TTC549 (cell line): ENCODE results near the gene PRPH2.
"Not testable (repeated sequence)": the region's sequence is repeated elsewhere in the genome, so short reads cannot be mapped to it uniquely, and the experiment has no call there.

Experiments used
- FAIRE-seq: peaks from 2 replicates; lab custom pipeline; 2012; peaks lifted over from hg19 to GRCh38; lab: Jason Lieb, UNC

PRPH2 gene

DNA sequence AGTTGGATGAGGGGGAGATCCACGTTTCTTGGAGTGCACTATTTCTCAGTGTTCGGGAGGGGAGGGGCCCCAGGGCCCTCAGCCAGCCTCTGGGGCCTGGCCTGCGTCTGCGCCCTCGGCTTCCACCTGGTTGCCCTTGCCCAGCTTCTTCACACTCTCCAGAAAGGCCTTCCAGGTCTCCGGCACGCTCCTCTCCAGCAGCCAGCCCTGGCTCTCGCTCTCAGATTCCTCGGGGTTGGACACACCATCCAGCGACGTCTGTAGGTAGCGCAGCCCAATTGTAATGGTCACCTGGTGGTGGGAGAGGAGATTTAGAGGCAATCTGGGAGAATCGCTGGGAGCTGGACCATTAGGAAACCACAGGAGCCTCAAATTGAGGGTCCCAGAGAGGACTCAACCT is 24.2 kb downstream of the PRPH2 start:
- no peak for FAIRE-seq

DNA sequence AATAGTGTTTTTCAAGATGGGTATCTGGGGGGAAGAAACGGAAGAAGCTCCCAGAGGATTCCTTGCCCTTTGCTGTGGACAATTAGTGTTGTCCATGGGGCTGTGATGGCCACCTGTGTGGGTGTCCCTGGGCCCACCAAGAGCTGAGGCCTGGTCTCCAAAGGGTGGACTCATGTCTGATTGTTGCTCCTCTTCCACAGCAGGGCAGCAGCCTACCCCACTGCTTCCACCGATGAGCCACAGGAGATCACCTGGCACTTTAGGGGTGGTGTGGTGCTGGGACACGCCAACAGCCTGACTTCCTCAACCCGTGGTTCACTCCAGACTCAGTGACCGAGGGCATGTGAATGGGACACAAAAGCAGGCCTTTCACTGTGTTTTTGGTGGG is 25.1 kb downstream of the PRPH2 start:
- no peak for FAIRE-seq

DNA sequence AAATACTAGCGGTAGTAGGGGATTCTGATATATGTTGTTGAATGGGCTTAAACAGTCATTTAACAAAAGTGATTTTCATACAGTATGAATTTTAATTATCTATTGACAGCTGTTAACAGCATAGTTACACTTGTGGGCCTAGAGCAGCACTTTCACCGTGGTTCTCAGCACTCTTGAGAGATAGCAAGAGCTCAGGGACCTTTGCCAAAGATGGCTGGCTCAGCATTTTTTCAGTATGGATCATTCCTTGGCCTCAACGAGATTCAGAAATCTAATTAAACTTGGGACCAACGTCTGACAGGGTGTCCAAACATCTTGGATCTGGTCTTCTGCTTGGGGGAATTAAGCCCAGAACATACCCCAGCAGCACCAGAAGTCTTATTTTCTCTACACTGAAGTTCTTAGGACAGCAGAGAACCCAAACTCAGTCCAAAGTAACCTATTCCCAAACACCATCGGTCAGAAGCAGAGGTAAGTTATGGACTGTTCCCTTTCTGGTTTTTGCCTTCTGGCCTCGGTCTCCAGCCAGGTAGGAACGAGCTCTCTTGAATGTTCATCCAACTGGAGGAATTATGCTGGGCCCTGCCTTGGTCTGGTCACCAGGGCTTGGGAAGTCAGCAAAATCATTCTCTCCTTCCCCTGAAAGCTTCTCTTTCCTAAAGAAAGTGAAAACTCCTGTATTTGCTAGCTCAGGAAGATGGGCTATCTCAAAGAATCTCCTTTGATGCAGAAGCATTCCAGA is 25.7 kb downstream of the PRPH2 start:
- no peak for FAIRE-seq

DNA sequence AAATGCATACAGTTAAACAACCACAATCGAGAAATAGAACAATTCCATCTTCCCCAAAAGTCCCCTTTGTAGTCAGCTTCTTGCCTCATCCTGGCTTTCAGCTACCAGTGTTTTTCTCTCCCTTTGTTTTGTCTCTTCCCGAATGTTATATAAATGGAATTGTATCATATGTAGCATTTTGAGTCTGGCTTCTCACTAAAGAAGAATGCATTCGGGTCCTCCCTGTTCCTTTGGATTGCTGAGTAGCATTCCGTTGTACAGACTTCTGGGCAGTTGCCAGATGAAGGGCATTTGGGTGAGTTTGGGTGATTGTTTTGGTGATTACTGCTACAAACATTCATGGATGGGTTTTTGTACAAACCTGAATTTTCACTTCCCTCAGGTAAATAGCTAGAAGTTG is 27.8 kb downstream of the PRPH2 start:
- FAIRE-seq = no peak

DNA sequence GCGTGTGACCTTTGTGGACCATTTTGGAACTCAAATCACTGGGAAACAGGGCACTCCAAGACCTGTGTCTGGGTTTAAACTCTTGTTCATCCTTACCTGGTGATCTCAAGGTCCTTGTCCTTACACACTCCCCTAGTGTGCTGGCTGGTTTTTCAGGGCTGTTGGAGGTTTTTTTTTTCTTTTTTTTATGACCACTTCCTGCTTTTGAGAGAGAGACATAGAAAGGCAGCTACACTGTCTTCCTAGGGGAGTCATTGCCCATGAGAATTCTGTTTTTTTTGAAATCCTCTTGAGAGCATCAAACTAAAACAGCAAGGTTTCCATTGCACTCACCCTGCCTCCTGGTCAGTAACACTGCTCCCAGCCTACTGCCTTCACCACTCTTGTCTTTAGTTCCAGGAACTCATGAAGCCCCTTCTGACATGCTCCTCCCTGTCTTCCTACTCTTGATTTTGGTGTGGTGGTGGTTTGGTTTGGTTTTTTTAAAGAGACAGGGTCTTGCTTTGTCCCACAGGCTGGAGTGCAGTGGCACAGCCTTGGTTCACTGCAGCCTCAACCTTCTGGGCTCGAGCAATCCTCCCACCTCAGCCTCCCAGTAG is 28.6 kb downstream of the PRPH2 start:
- FAIRE-seq = no peak

DNA sequence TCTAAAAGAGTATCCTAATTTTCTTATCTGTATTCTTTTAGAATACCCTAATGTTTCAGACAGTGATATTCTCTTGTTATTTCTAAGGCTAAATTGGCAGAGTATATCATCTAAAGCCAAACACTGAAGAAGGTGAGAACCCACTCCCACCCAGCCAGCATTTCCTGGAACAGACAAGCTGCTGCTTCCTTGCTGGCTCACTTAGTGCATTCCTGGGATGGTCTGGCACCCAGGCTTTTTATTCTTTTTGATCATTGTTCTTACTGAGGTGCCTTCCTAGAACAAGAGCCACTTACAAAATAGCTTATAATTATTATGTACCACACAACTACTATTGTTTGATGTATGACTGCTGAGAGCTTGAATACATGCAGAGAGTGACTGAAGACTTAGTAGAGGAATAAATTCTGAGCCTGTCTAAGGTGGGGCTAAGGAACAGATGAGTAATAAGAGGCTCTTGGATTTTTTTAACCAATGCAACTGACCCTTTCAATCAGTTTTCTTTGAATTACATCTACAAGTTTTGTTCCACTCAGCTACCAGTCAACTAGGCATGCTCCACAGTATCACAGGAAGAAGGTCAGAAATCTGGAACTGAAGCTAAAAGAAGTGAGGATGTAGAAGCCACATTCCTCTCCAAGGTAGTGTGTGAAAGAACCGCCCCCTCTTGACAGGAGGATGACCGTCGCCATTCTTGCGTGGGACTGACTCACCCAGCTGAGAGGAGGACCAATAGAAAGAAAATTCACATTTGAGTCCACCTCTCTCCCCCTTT is 30.1 kb downstream of the PRPH2 start:
- FAIRE-seq = no peak

DNA sequence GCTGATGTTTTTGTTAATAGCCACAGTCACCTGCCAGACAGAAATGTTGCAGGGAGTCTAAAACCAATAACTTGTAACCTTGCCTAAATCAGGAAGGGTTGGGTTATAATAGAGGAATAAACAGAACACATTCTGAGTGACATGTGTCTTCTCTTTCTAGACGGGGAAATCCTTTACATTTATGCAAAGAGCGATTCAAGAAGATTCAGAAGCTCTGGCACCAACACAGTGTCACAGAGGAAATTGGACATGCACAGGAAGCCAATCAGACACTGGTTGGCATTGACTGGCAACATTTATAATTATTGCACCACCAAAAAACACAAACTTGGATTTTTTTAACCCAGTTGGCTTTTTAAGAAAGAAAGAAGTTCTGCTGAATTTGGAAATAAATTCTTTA is 31.5 kb downstream of the PRPH2 start:
- no peak for FAIRE-seq

DNA sequence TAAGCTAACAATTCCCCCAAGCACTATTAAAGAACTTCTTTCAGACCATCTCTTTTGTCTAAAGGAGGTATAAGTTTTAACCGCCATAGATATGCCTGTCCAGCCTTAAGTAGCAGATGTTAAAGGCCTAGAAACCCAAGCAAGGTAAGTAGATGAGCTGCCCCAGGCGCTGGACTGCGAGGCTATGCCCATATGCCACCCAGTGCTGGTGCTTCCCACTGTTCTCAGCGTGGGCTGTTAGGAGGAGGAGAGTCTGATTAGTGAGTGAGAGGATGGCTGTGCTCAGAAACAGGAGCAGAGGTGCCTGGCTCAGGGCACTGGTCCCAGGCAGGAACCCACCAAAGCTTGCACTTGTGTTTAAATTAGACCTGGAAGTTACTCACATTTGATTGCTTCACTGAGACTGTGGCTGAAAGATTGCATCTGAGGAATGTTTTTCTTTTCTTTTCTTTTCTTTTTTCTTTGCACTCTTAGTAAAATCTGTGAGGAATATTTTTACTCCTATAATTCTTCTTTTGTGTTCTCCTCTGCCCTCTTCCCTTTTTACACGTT is 32.2 kb downstream of the PRPH2 start:
- FAIRE-seq = no peak

DNA sequence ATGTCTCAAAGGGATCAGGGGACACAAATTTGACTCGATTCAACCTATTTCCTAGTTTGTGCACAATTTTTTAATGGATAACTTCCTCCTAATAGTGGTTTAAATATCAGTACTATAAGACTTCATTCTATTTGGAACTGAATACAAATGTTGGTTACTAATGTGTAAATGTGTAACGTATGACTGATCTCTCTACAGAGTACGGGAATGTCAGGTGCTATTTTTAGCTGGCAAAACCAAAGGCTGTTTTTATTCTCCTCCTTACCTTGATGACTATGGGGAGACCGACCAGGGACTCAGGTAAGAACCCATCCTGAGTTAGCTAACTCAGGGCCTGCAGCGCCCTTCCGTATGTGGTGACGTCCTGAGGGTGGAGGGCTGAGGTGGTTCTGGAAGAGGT is 33.0 kb downstream of the PRPH2 start:
- no peak for FAIRE-seq

DNA sequence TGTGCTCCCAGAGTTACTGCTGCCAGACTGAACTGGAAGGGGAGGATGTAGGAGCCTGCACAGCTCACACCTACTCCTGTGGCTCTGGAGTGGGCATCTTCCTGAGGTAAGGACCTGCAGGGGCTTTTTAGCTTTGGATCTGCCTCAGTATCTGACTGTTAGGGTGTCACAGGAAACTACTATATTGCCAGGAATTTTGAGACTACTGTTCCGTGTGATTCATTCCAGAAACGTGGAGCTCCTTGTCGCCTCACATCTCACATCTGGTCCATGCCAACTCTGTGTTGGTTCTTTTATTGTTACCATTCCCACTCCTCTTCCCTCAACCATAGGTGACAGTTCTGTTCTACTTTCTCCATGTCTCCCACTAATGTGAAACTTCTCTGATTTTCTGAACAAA is 34.1 kb downstream of the PRPH2 start:
- FAIRE-seq = no peak

DNA sequence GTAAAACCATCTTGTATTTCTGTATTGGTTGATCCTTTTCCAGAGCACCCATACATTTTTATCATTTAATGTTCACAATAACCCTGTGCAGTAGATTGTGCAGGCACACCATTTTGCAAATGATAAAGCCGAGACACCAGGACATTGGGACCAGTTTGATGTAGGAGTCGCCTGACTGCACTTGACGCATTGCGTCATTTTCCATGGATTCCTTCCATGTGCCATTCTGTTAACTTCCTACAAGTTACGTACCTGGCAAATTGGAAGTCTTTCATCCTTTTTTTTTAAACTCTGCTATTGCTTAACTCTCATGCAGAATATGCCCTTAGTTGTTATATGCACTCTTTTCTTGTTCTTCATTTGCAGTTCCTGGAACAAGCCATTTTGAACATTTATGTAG is 43.0 kb downstream of the PRPH2 start:
- FAIRE-seq = no peak

DNA sequence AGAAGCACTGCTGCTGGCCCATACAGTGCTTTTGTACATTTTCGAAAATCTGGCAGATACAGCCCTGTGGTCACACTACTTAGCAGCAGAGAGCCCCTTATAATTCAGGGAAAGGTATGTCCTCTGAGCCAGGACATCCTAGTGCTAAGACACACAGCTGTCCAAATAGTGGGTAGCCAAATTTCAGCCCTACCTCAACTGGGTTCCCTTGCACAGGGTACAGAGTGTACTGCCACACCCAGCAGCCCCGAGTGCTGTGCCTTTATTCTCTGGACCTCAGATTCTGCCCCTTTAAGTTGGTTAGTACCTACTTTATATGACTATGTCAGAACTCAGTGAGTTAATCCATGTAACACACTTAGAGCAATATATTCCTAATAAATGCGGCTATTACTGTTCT is 47.6 kb downstream of the PRPH2 start:
- FAIRE-seq = no peak

DNA sequence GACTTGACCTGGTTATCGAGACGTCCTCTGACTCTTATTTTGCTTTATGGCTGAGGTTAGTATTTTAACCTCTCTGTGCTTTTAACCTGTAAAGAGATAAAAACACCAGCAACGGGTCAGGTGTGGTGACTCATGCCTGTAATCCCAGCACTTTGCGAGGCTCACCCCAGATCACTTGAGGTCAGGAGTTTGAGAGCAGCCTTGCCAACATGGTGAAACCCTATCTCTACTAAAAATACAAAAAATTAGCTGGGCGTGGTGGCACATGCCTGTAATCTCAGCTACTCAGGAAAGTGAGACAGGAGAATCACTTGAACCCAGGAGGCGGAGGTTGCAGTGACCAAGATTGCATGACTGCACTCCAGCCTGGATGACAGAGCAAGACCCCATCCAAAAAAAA is 48.0 kb downstream of the PRPH2 start:
- not testable (repeated sequence) for FAIRE-seq

DNA sequence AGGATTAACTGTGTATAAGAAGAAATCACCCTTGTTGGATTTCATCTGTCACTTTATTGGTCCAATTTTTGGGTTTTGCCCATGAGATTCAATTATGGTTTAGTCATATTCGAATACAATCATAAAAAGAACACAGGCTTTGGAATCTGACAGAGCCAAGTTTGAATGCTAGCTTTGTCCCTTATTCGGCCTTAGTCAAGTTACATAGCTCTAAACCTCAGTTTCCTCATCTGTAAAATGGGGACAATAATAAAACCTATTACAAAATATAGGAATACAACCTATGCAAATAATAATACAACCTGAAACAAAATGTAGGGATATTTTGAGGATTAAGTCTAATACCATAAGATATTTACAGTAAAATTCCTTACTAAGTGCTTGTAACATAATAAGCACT is 57.7 kb downstream of the PRPH2 start:
- FAIRE-seq = no peak

DNA sequence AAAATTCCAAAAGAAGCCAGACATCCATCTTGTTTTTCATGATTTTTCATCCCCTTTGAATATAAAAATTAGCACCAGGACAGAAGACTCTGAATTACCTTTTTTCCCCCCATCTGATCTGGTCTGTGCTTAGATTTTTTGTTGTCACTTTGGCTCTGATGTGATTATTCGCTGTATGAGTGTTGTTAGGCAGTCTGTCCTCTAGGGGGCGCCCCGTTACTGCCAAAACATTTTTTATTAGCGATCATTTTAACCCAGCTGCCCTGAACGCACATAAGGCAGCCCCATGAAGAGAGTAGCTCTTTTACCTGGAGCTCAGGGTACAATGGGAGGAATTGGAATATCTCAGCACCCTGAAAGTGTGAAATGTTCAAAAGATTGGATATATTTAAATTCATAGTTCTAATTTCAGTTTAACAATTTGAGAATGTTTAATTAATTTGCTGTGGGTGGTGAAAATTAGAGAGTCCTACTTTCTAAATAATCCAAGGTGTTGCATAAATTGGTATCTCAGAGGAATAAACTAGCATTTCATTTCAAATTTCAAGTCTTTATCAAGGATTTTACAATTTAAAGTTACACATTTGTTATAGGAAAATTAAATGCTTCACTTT is 60.8 kb downstream of the PRPH2 start:
- peak; percentile 72 for FAIRE-seq

DNA sequence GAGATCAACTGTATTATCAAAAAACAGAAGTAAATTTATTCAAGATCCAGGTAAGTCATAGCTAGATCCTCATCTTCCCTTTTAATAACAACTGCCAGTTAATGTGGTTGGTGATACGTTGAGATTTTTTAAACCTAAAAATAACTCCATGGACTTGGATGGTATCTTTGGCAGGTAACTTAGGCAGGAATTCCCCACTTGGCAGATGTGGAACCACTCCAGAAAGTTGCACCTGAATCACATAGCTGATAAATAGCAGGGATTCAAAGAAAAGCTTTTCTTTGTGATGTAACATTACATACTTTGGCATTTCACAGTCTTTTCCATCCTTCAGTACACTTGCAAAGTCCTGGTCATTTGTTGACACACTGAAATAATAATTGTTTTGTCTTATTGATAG is 62.6 kb downstream of the PRPH2 start:
- FAIRE-seq = no peak

DNA sequence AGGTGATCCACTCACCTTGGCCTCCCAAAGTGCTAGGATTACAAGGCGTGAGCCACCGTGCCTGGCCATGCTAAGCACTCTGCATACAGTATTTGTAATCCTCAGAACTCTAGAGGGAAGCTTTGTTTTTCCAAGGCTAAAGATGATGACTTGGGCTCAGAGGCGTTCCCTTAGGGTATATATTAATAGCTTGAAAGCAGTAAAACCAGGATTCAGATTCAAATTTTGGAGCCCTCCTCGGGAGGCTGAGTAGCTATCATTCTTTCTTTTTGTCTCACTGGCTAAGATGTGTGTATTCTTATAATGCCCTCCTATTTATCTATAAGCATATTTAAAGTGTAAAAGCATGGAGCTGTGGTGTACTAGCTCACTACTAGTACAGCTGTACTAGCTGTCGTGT is 68.5 kb downstream of the PRPH2 start:
- no peak for FAIRE-seq

DNA sequence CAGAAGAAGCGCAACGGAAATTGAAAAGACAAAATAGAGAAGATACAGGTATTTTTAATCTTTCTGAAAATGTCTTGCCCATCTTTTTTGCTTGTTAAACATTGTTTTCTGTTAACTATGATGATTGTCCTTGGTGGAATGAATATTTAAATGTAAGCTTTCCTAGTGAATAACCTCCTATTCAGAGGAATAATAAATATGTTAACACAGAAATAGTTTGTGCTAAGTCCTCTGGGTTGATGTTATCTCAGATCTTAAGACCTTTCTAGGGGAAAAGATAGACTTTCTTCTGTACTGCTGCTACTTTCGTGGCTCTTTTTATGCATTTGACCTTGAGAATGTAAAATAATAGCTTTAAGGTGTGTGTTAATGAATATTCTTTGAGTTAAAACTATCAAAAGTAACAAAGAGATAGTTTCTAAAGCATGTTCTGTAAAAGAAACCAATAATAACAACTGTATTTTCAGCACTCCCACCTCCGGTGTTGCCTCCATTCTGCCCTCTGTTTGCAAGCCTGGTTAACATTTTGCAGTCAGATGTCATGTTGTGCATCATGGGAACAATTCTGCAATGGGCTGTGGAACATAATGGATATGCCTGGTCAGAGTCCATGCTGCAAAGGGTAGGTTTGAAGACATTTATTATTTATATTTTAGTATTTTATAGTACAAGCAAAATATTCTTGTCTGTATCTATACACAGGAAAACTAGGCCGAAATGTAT is 70.2 kb downstream of the PRPH2 start:
- no peak for FAIRE-seq
